Tibial nerve (tissue), 3 donors: Measurements from ENCODE around the gene GALNT14.

ENCODE experiments used
- CTCF ChIP-seq, 5 experiments: fragments of 200-600 bp in 3 of 5; fragments of 450-650 bp in 2 of 5; sonication (generic) in 3 of 5; IDR thresholded peaks; one replicate each; pipeline ENCODE4 v1.5.1; 2016 to 2019; ENCODE audit warnings: antibody characterized with exemption in 5 of 5, mild to moderate bottlenecking in 3 of 5, moderate library complexity in 2 of 5
- POLR2A ChIP-seq, 2 donors: fragments of 450-650 bp; IDR thresholded peaks; one replicate each; pipeline ENCODE4 v1.6.1; 2017; ENCODE audit warnings: antibody characterized with exemption in 2 of 2, mild to moderate bottlenecking in 2 of 2, moderate library complexity in 2 of 2

- TF ChIP-seq CTCF (IDR thresholded peaks at IDR 0.05) (no peak), POLR2A (IDR thresholded peaks at IDR 0.05) (no peak)
These were observed 129.6 kb downstream of the GALNT14 start for GRCh38 chr2:31008561-31009114.
